ENCODE measurements around the gene HOXC11. TPM values are rescaled to one million over a fixed set of nuclear protein-coding genes. Genes with fewer than 3 reads are reported as not detected.

HOXC11 gene
- total RNA-seq, 1 donor from 2014 or later: 2.4 TPM

GRCh38 chr12:53973236-53974042, 513 bp downstream of the HOXC11 start:
- DNase-seq: no peak

DNA sequence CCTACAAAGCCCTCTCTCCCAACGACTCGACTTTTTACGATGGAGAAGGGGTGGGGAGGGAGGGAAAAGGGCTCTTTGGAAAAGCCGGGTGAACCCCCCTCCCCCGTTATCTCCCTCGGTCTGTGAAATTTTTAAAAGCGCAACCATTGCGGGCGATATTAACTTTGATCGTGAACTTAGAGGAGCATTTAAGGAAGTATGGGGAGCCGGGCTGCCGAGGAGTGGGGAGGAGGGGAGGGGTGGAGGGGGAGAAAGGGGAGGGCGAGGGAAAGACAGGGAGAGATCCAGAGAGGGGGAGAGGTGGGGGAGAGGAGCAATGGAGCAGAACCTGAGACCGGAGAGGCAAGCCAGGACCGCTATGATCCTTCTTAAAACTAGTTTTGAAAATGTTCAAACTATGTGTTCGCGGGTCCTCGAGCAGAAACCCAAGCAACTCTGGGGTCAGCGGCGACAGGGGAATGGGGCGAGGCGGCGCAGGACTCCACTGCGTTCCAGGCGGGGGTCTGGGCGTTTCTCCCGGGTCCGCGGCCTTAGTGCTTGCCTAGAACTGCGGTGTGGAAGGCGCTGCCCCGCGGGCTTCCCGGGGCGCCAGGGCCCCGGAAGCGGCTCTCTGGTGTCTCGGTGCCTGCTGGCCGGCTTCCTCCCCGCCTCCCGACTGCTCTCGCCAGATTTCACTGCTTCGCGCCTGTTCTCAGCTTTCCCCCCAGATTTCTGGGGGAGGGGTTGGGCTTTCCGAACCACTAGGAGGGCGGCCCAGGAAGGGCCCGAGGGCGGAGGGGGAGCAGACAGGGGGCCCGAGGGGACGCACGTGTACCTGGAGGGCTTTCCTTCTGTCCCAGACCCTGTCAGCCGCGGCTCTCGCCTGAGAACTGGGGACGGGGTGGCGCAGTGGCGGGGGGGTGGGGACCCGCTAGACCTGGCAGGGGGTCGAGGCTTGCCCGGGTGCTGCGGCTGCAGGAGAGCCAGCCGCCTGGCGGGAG, 1.4 kb downstream of the HOXC11 start, which contains the start of gene HOTAIR:
Gene HOTAIR, minus strand, starts transcription at position 871 of the 980 bp plus-strand sequence.
- DNase-seq: no peak

GRCh38 chr12:53975064-53975471, 2.1 kb downstream of the HOXC11 start:
- no peak for DNase-seq

- no peak for DNase-seq
Measured at GRCh38 chr12:53975479-53976152, 2.7 kb downstream of the HOXC11 start.

- DNase-seq: peak; percentile 86
Measured at GRCh38 chr12:53976172-53976822, 3.4 kb downstream of the HOXC11 start.

DNA sequence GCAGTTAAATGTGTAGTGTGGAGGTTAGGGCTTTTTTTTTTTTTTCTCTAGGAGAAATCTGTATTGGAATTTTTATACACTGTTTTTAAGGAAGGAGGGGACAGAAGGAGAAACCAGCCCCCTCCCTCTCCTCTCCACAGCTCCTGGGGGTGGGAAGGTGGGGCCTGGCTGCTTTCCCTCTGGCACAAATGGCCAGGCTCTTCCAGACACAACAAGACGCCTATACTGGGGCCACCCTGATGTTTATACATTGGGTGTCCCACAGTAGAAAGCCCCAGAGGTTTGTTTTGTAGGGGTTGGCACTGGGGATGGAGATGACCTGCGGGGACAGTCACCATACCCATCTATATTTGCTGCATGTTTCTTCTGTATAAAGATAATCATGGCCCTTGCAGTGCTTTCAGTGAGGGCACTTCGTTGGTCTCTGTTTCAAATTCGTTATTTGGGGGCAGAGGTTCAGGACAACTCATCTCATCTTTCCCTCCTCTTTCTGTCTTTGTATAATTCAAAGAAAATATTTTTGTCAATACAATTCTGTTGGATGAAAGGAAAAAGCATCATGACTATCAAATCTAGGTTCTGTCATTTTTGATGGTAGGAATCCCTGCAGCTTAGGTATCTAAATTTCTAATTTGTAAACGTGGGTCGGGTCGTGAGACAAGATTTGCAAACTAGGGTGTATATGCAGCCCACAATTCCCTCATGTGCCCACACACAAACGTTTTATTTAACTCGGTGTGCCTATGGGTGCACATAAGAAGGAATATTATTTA, 4.1 kb downstream of the HOXC11 start:
- no peak for DNase-seq

DNA sequence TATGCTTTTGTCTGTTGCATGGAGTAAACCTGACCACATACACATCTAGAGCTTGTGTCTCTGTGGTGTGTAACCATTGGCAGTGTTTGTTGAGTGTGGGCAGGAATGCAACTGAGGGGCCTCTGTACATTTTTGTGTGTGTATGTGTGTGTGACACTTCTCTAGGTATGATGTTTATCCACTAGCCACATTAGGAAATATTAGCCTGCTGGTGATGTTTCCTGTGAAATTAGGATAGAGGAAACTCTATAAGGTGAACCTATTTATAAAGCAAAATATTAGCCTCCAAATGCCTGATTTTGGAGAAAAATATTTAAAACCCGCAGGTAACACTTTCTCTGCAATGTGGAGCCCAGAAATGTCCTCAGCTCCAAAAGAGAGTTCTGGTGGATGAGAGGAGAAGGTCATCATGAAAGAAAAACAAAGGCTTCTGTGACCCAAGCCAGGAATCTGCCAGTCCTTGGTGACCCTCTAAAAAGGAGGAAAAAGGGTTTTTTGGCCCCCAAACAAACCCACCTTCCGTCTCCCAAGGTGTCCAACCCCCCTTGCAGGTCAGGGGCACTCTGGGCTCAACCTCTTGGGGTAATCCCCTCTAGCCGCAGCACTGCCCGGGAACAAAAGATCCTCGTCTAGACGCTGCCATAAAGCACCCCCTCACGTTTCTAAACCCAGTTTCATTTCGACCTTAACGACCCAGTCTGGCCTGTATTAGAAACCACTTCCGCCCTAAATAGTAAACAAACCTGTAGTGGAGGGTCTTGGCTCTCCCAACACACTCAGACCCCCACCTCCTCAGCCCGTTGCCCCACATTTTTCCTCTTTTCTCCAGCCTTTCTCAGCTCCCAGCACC, 4.9 kb downstream of the HOXC11 start:
- DNase-seq: no peak

DNA sequence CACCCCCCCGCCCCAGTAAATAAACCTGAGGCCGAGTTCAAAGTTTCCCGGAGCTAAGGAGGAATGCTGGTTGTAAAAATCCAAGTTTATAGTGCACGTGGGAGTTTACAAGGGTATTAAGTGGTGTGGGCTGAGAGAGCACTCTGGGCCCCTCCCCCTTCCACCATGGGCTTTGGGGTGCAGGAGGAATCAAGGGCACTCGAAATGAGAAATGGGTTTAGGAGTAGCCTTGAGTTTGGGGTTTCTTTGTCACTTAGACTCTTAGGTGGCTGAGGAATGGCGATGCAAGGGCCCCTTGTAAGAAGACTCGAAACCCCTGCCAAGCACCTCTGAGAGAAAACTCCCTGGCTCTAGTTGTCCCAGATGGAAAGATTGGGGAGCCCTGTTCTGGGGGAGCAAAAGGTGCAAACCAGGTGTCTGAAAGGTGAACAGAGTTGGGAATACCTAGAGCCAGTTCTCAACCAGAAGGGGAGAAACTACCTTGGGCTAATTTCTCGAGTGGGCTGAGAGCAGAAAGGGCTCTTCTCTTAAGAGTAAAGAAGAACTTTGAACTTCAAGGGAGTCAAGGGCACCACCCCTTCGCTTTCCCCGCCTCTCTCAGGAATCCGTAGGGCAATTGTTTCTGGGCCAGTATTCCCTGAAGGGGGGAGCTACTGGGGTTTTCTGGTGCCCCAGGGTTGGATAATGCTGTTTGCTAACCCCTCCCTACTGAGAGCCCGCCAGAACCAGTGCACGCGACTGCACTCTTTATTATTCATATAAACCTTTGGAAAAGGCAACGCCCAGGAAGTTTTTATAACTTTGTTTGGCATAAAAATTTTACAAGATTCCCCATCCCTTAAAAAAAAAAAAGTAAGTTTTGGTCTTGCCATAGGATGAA, 5.8 kb downstream of the HOXC11 start:
- DNase-seq: no peak

- no peak for DNase-seq
Measured at GRCh38 chr12:53980104-53980801, 7.3 kb downstream of the HOXC11 start.

DNA sequence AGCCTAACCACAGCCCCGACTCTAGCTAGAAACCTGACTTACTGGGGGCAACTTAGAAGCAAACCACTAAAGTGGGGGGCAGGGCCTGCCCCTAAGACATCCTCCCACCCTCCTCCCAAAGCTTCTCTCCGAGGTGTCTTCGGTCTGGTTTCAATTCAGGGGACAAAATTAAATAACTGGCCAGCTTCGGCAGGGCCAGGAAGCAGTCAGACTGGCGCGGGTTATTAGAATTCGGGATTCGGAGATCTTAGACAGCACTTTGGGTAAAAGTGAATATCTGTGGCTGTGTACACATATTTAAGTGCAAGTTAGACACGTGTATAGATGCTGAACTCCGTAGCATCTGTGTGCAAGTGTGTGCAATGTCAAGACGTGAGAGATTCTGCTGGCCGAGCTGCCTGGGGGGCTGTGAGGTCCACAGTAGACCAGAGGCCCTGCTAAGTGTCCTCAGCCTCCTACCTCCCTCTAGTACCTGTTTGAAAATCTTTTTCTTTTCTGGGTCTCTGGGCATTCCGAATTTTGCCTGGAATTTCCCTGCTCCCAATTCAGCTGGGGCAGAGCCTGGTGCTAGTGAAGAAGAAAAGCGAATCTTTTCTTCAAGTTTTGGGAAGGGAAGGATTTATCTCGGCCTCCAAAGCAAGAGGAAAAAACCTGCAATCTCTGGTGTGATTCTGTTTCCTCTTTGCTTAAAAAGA, 8.0 kb downstream of the HOXC11 start:
- no peak for DNase-seq

DNA sequence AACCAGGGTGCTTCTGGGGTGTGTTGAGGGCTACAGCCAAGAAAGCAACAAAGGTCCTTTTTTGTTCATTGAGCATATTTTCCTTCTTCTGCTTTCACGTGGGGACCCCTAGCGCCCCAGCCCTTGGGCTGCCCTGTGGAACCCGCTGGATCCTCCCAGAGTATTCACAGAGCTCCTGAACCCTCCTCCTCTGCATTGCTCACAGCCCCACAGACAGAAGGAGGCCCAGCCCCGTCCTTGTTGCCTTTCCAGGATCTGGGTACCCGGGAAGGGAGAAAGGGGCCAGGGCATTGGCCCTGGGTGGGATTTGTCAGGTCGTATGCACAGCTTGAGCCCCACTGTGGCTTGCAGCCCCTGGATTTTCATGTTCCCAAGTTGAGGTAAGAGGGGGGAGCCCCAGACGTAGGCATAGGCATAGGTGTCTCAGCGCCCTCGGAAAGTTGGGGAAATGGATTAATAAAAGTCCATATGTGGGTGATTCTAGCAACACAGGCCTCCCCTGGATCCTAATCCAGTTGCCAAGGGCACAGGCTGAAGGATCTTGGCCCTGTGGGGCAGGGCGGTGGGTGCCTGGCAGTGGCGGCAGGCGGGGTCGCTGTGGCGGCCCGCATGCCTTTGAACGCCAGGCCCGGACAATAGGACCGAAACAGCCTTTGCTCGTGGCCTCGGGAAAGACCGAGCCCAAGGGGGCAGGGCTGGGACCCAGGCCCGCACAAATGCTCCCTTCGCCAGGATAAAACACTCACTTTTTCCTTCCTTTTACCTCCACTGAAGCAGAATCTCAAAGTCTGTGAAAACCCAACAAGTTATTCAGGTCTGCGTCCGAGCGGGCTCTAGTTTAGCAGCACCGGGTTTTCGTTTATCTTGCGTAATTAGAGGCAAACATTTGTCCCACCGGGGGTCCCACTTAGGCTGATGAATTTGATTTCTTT, 9.0 kb downstream of the HOXC11 start:
- DNase-seq: no peak

GRCh38 chr12:53982648-53983567, 10.0 kb downstream of the HOXC11 start:
- no peak for DNase-seq

- DNase-seq: no peak
Measured at GRCh38 chr12:53983568-53983949, 10.6 kb downstream of the HOXC11 start.

GRCh38 chr12:53983950-53984572, 11.1 kb downstream of the HOXC11 start:
- DNase-seq: no peak

All from skin of body (tissue), 2 donors.